Glutamatergic neuron (in vitro differentiated cells): ENCODE data around the gene CRISP1. TPM values are rescaled to one million over a fixed set of nuclear protein-coding genes. Genes with fewer than 3 reads are reported as not detected.

Experiments used
- DNase-seq: peaks from one replicate; pipeline ENCODE4 v3.0.0; 2022
- H3K27ac Mint-ChIP-seq: one replicate; pipeline ENCODE4 v1.8.0; 2020; ENCODE audit warnings: mild to moderate bottlenecking, mixed read lengths, inconsistent platforms; ENCODE audit not compliant: unreplicated experiment
- H3K27me3 Mint-ChIP-seq: one replicate; pipeline ENCODE4 v1.8.0; 2020; ENCODE audit warnings: mild to moderate bottlenecking, moderate library complexity, mixed read lengths, inconsistent platforms; ENCODE audit not compliant: unreplicated experiment
- H3K36me3 Mint-ChIP-seq: one replicate; pipeline ENCODE4 v1.8.0; 2020; ENCODE audit warnings: mild to moderate bottlenecking, mixed read lengths, inconsistent platforms; ENCODE audit not compliant: unreplicated experiment
- H3K4me1 Mint-ChIP-seq: one replicate; pipeline ENCODE4 v1.8.0; 2020; ENCODE audit warnings: mild to moderate bottlenecking, low read depth, mixed read lengths, inconsistent platforms; ENCODE audit not compliant: unreplicated experiment
- H3K4me3 Mint-ChIP-seq: one replicate; pipeline ENCODE4 v1.8.0; 2020; ENCODE audit warnings: mild to moderate bottlenecking, mixed read lengths, inconsistent platforms; ENCODE audit not compliant: unreplicated experiment
- H3K9me3 Mint-ChIP-seq: one replicate; pipeline ENCODE4 v1.8.0; 2020; ENCODE audit warnings: mild to moderate bottlenecking, moderate library complexity, mixed read lengths, inconsistent platforms; ENCODE audit not compliant: unreplicated experiment
- total RNA-seq: library from RNA; stranded (reverse); fragmentation: NEBNext Ultra II Directional; extraction: Animal tissue kit (Norgen Biotek cat#: 25700); gene quantifications from one replicate; pipeline ENCODE4 v1.2.1, GENCODE V29; 2021; ENCODE audit not compliant: unreplicated experiment
- TF ChIP-seq, protein P1 (sequence below): fragments of 200-600 bp; sonication (generic); IDR thresholded peaks from one replicate; pipeline ENCODE4 v1.5.0; 2021; ENCODE audit not compliant: partially characterized antibody, unreplicated experiment

Gene CRISP1
- total RNA-seq, 1 donor from 2014 or later, result not detected

DNA sequence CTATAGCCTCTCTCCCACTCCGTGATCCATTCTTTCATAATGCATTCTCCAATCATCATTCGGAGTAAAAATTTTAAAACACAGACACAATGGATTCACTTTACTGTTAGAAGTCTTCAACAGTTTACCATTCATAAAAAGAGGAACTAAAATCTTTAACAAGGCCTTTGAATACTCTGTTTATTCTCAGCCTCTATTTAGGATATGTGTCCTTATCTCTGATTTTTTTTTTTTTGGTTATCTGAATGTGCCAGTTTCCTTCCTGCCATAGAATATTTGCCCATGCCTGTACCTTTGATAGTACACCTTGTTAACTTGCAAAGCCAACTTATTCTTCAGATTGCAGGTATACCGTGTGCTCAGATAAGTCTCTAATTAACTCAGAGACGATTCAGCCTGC is 11.1 kb downstream of the CRISP1 start:
- Mint-ChIP-seq H3K9me3 (no peaks in the 10 kb centered on the region), H3K4me3 (no peak overlapping the region), H3K27ac (no peak overlapping the region), H3K4me1 (no peaks in the 10 kb centered on the region), H3K36me3 (no peaks in the 10 kb centered on the region), H3K27me3 (no peaks in the 10 kb centered on the region)
- no peak for DNase-seq
- TF ChIP-seq, protein P1, sequence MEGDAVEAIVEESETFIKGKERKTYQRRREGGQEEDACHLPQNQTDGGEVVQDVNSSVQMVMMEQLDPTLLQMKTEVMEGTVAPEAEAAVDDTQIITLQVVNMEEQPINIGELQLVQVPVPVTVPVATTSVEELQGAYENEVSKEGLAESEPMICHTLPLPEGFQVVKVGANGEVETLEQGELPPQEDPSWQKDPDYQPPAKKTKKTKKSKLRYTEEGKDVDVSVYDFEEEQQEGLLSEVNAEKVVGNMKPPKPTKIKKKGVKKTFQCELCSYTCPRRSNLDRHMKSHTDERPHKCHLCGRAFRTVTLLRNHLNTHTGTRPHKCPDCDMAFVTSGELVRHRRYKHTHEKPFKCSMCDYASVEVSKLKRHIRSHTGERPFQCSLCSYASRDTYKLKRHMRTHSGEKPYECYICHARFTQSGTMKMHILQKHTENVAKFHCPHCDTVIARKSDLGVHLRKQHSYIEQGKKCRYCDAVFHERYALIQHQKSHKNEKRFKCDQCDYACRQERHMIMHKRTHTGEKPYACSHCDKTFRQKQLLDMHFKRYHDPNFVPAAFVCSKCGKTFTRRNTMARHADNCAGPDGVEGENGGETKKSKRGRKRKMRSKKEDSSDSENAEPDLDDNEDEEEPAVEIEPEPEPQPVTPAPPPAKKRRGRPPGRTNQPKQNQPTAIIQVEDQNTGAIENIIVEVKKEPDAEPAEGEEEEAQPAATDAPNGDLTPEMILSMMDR, result no peak

DNA sequence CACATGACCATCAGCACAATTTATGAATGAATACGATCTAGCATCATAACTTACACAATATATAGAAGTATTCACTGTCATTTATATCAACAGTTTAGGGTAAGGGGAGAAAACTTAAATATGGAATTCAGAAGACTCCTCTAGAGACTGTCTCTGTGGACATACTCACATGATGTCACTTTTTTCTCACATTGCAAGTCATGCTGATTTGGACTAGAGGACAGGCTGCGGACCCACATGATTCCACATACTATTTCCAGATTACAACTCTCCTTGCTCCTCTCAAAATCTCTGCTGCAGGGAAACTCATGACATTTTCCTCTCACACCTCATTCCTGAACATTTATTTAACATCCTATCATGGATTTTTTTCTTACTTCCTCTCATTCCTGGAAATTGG is 13.4 kb downstream of the CRISP1 start:
- H3K9me3 Mint-ChIP-seq, result no peaks in the 10 kb centered on the region

DNA sequence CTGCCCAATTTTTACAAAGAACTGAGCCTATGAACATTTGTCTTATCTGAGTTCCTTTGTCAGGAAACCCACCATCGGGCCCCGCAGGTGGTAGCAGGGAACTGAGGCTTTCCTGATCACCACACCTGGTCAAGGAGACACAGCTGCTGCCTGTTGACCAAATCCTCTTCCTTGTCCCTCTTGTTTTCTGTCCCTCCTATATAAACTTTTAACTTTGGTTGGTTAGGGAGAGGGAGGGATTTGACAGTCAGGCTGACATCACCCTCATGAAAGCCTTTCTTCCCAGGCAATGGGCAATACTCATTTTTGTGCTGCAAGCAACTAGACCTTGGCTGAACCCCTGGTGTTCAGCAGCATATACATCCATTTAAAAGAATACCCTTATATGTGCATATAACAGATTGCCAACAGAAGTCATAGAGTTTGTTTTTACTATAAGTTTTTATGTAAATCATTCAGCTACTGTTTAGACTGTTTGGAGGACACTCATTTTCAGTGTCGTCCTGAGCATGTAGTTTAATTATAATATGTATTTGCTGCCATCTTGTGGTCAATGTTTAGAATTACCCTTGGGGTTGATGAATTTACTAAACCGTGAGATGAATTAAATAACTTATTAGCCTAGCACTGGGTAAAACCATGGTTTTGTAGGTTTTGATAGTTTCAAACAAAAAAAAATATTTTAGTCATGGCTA is 17.0 kb downstream of the CRISP1 start:
- Mint-ChIP-seq H3K36me3 (no peaks in the 10 kb centered on the region), H3K27ac (no peak overlapping the region), H3K9me3 (no peaks in the 10 kb centered on the region), H3K4me1 (no peaks in the 10 kb centered on the region), H3K27me3 (no peaks in the 10 kb centered on the region), H3K4me3 (no peak overlapping the region)
- no peak for DNase-seq
- TF ChIP-seq, protein P1, result peak; percentile 84

More for the DNA sequence above, 13.4 kb downstream of the CRISP1 start:
- Mint-ChIP-seq H3K36me3 (no peaks in the 10 kb centered on the region), H3K4me3 (no peak overlapping the region), H3K4me1 (no peaks in the 10 kb centered on the region), H3K27ac (no peak overlapping the region), H3K27me3 (no peaks in the 10 kb centered on the region)
- DNase-seq, result no peak
- TF ChIP-seq, protein P1, result no peak

DNA sequence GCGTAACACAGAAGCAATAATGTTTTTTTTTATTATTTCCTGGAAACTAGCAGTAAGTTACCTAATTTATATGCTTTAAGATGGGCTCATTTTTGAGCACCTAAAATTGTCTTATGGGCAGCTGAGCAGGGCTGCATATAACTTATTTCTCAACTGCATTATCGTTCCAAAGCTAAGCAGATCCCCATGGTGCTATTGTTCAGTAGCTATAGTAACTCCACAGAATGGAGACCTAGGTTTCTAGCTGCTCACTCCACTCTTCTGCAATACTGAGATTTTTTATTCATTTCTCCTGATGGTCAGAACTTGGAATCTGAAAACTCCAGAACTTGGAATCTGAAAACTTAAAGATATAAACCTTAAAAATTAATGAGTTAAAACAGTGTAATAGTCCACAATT is 18.7 kb downstream of the CRISP1 start:
- Mint-ChIP-seq H3K36me3 (no peaks in the 10 kb centered on the region), H3K27me3 (no peaks in the 10 kb centered on the region), H3K27ac (no peak overlapping the region), H3K4me3 (no peak overlapping the region), H3K4me1 (no peaks in the 10 kb centered on the region), H3K9me3 (no peaks in the 10 kb centered on the region)
- TF ChIP-seq, protein P1, result no peak
- no peak for DNase-seq

DNA sequence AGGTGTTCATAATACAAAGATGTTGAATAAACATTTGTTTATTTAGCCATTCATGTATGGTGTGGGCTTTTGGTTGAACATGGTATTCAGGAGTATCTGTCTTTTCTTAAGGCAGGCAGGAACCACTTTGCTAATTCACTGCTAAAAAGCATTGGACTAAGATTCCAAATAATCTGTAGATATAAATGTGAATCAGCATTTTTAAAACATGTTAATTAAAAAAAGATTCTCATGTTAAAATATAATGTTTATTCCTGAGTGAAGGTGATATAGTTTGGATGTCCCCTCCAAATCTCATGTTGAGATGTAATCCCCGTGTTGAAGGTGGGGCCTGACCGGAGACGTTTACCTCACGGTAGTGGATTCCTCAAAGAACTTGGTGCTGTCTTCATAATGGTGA is 19.3 kb downstream of the CRISP1 start:
- H3K27ac Mint-ChIP-seq, result no peak overlapping the region

More for the DNA sequence above, 19.3 kb downstream of the CRISP1 start:
- Mint-ChIP-seq H3K9me3 (no peaks in the 10 kb centered on the region), H3K4me1 (no peaks in the 10 kb centered on the region), H3K4me3 (no peak overlapping the region), H3K27me3 (no peaks in the 10 kb centered on the region), H3K36me3 (no peaks in the 10 kb centered on the region)
- DNase-seq, result no peak
- TF ChIP-seq, protein P1, result no peak
